ENCODE results near the gene MISP. TPM values are rescaled to one million over a fixed set of nuclear protein-coding genes. Genes with fewer than 3 reads are reported as not detected.
"Not testable (repeated sequence)": the region's sequence is repeated elsewhere in the genome, so short reads cannot be mapped to it uniquely, and the experiment has no call there.

MISP gene
- polyA plus RNA-seq, 1 of the 3 experiments (the other 2 are of a cell fraction) = 0.08 TPM

- POLR2A ChIA-PET = no interaction called here
- H3K4me1 ChIP-seq (ENCODE audit: control insufficient read depth in 1 of 2, insufficient read depth in 2 of 2, low read depth in 1 of 2, low read length in 1 of 2) = no peaks in the 10 kb centered on the region
- no peaks in the 10 kb centered on the region for H3K79me2 ChIP-seq (ENCODE audit: insufficient read depth)
- H3K27ac ChIP-seq (ENCODE audit: low read depth in 2 of 2, low read length in 1 of 2) = no peak overlapping the region
- no peaks in the 10 kb centered on the region for H3K27me3 ChIP-seq (ENCODE audit: insufficient read depth)
- no peak overlapping the region for H3K4me2 ChIP-seq
- H4K20me1 ChIP-seq (ENCODE audit: insufficient read depth) = no peaks in the 10 kb centered on the region
- no peak overlapping the region for H3K9ac ChIP-seq
- no peaks in the 10 kb centered on the region for H3K9me2 ChIP-seq
- H3K36me3 ChIP-seq (replicated peaks in 1 of 2; ENCODE audit: control insufficient read depth in 1 of 2, insufficient read depth in 2 of 2, low read length in 1 of 2) = no peaks in the 10 kb centered on the region
- no peaks in the 10 kb centered on the region for H3K9me3 ChIP-seq
- no peaks in the 10 kb centered on the region for H3F3A ChIP-seq (replicated peaks; ENCODE audit: insufficient read depth)
- H2AFZ ChIP-seq (ENCODE audit: low read depth) = no peak overlapping the region
- DNase-seq = no peak
- TF ChIP-seq RCOR1 (IDR thresholded peaks at IDR 0.05; ENCODE audit: low read length) = no peak
- TF ChIP-seq NFIC (IDR thresholded peaks at IDR 0.05; ENCODE audit: borderline replicate concordance) = no peak
- TF ChIP-seq MEF2A (IDR thresholded peaks at IDR 0.05; ENCODE audit: borderline replicate concordance, low read depth) = no peak
- H3K4me3 ChIP-seq (ENCODE audit: low read depth in 2 of 2, low read length in 1 of 2) = no peak overlapping the region
- WGBS (ENCODE audit: low lambda C conversion rate) = 96% methylated on average over 13 of the region's 26 CpGs
- CTCF ChIA-PET = no interaction called here
These were observed 22.9 kb upstream of the MISP start for GRCh38 chr19:728011-728410.

DNA sequence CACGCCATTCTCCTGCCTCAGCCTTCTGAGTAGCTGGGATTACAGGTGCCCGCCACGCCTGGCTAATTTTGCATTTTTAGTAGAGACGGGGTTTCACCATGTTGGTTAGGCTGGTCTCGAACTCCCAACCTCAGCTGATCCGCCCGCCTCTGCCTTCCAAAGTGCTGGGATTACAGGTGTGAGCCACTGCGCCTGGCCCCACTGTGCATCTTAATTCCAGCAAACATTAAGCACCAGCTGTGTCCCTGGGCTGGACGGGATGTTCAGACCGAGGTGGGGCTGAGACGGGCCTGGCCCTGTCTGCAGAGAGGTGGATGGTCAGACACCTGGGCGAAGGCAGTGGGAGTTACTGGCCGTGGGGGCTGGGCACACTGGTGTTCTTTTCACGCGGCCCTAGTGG is 21.3 kb upstream of the MISP start:
- H3K9me2 ChIP-seq; H3K79me2 ChIP-seq (ENCODE audit: insufficient read depth); H3K27ac ChIP-seq (ENCODE audit: low read depth in 2 of 2, low read length in 1 of 2); H3K27me3 ChIP-seq (ENCODE audit: insufficient read depth); DNase-seq; H3K4me2 ChIP-seq; H3F3A ChIP-seq (replicated peaks; ENCODE audit: insufficient read depth); H3K4me1 ChIP-seq (ENCODE audit: control insufficient read depth in 1 of 2, insufficient read depth in 2 of 2, low read depth in 1 of 2, low read length in 1 of 2); POLR2A ChIA-PET; H3K4me3 ChIP-seq (ENCODE audit: low read depth in 2 of 2, low read length in 1 of 2); H2AFZ ChIP-seq (ENCODE audit: low read depth); H3K9ac ChIP-seq; H3K9me3 ChIP-seq; H3K36me3 ChIP-seq (replicated peaks in 1 of 2; ENCODE audit: control insufficient read depth in 1 of 2, insufficient read depth in 2 of 2, low read length in 1 of 2); H4K20me1 ChIP-seq (ENCODE audit: insufficient read depth): not testable (repeated sequence)
- 97% methylated on average over 14 of the region's 15 CpGs for WGBS (ENCODE audit: low lambda C conversion rate)
- CTCF ChIA-PET = interaction anchor here (0.6 to 2.9 kb wide), 2 partner anchors 8 to 21 kb away, joined by 3 to 12 read pairs; partner anchors contain the start of gene PALM

DNA sequence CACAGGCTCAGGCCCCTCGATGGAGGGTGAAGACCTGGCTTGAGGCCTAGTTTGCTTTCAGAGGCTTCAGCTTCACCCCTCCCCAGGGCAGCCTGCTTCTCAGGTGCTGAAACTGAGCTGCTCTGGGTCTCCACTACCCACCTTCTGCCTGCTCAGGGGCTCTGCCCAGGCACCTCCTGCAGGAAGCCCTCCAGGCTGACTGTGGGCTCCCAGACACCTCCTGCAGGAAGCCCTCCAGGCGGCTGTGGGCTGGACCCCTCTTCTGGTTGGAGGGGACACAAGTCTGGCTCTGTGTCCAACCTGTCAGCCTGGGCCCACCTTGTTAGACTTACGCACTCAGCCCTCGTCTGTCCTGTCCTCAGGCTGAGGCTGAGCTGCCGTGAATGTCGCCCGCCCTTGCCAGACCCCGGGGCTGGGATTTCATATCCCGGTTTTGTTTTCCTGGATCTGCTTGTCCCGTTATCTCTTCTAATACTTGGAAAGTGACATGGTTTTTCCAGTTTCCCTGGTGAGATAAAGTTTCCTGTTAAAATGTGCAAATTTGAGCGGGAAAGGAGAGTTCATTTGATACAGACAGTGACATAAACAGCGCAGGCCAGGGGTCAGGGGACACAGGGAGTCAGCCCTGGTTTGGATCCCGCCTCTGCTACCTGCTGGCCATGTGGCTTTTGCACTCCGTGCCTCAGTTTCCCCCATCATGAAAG is 20.8 kb upstream of the MISP start:
- ChIA-PET POLR2A (no interaction called here), CTCF (interaction anchor here (0.6 to 2.9 kb wide), 3 partner anchors 9 to 22 kb away, joined by 3 to 12 read pairs (median 3); partner anchors contain the start of gene PALM)
- DNase-seq = no peak
- Histone ChIP-seq H4K20me1 (ENCODE audit: insufficient read depth) (no peaks in the 10 kb centered on the region), H3K27me3 (ENCODE audit: insufficient read depth) (no peaks in the 10 kb centered on the region), H3K9me3 (no peaks in the 10 kb centered on the region), H3K36me3 (replicated peaks in 1 of 2; ENCODE audit: control insufficient read depth in 1 of 2, insufficient read depth in 2 of 2, low read length in 1 of 2) (no peaks in the 10 kb centered on the region), H3K27ac (ENCODE audit: low read depth in 2 of 2, low read length in 1 of 2) (no peak overlapping the region), H2AFZ (ENCODE audit: low read depth) (no peak overlapping the region), H3K4me2 (no peak overlapping the region), H3K9me2 (no peaks in the 10 kb centered on the region), H3F3A (replicated peaks; ENCODE audit: insufficient read depth) (peaks cover 6% of the 10 kb centered on the region), H3K4me1 (ENCODE audit: control insufficient read depth in 1 of 2, insufficient read depth in 2 of 2, low read depth in 1 of 2, low read length in 1 of 2) (no peaks in the 10 kb centered on the region), H3K79me2 (ENCODE audit: insufficient read depth) (no peaks in the 10 kb centered on the region), H3K9ac (no peak overlapping the region), H3K4me3 (ENCODE audit: low read depth in 2 of 2, low read length in 1 of 2) (no peak overlapping the region)
- WGBS (ENCODE audit: low lambda C conversion rate) = 90% methylated on average over 11 of the region's 14 CpGs
- TF ChIP-seq FOSL2 (IDR thresholded peaks at IDR 0.05; ENCODE audit: borderline replicate concordance, low read depth) = no peak
- TF ChIP-seq RFX5 (IDR thresholded peaks at IDR 0.05; ENCODE audit: low read length) = no peak
- TF ChIP-seq NRF1 (IDR thresholded peaks at IDR 0.05; ENCODE audit: low read depth, low read length) = no peak
- TF ChIP-seq SMC3 (IDR thresholded peaks at IDR 0.05; ENCODE audit: low read depth, low read length) = no peak
- TF ChIP-seq PBX3 (IDR thresholded peaks at IDR 0.05) = no peak
- TF ChIP-seq FOXJ3 (CRISPR knock-in tag; IDR thresholded peaks at IDR 0.05) = no peak
- no peak for TF ChIP-seq MEF2A (IDR thresholded peaks at IDR 0.05; ENCODE audit: borderline replicate concordance, low read depth)
- no peak for TF ChIP-seq EP300 (IDR thresholded peaks at IDR 0.05; ENCODE audit: borderline replicate concordance in 1 of 2, low read depth in 1 of 2, low read length in 1 of 2)

All from SK-N-SH (cell line).